HepG2 (cell line): ENCODE measurements around the gene SLC25A20. TPM values are rescaled to one million over a fixed set of nuclear protein-coding genes. Genes with fewer than 3 reads are reported as not detected.
"Not testable (repeated sequence)": the region's sequence is repeated elsewhere in the genome, so short reads cannot be mapped to it uniquely, and the experiment has no call there.

Experiments used
- ATAC-seq: fragments of 200-7000 bp; cut with Tn5 transposase; 3 replicates; pipeline ENCODE4 v1.9.1; 2020; ENCODE audit warnings: mild to moderate bottlenecking, moderate library complexity
- BruUV-seq: library from RNA; stranded (reverse); fragments of 400-500 nt; replicated peaks from 2 replicates; lab custom pipeline; 2021; lab: Mats Ljungman, UMichigan
- CTCF ChIA-PET: fragments of 300-600 bp; formaldehyde crosslinking; extraction: SDS; loops from one replicate; lab custom pipeline; 2021; ENCODE audit warnings: low total read pairs, inconsistent platforms, low intra/inter-chr PET ratio; lab: Yijun Ruan, JAX
- POLR2A ChIA-PET: fragments of 350-600 bp; sonication (Branson Sonifier 250); formaldehyde crosslinking; loops from one replicate; lab custom pipeline; 2020; ENCODE audit warnings: antibody characterized with exemption, inconsistent platforms; lab: Yijun Ruan, JAX
- DNase-seq: peaks from one replicate; pipeline ENCODE4 v3.0.0-alpha.2; 2015; ENCODE audit warnings: low spot score
- FAIRE-seq: peaks from 3 replicates; lab custom pipeline; 2011; peaks lifted over from hg19 to GRCh38; lab: Jason Lieb, UNC
- H2AFZ ChIP-seq: one replicate; pipeline ENCODE4 v1.6.1; 2011; ENCODE audit warnings: low read length, inconsistent platforms
- H3K27ac ChIP-seq: fragments of 300-600 bp; 3 replicates; pipeline ENCODE4 v1.8.0; 2011; ENCODE audit warnings: mixed run types, mild to moderate bottlenecking, mixed read lengths, low read length, inconsistent platforms; ENCODE audit not compliant: insufficient read depth; ENCODE audit errors: extremely low read length
- H3K27me3 ChIP-seq, 2 experiments: fragments of 200-600 bp in 1 of 2; 2 replicates in 1 of 2; 3 replicates in 1 of 2; pipeline versions ENCODE4 v1.6.0 to v1.8.0; 2011; ENCODE audit warnings: low read length in 2 of 2, mild to moderate bottlenecking in 2 of 2, moderate library complexity in 2 of 2, inconsistent platforms in 1 of 2; ENCODE audit not compliant: insufficient read depth in 2 of 2, control insufficient read depth in 1 of 2
- H3K36me3 ChIP-seq, 2 experiments: fragments of 200-600 bp in 1 of 2; replicated peaks in 1 of 2; 2 replicates in 1 of 2; 3 replicates in 1 of 2; pipeline versions ENCODE4 v1.5.1 to v1.8.0; 2011; ENCODE audit warnings: low read length in 2 of 2, inconsistent platforms in 1 of 2; ENCODE audit not compliant: insufficient read depth in 2 of 2, control insufficient read depth in 1 of 2
- H3K4me1 ChIP-seq: 2 replicates; pipeline ENCODE4 v1.5.1; 2012; ENCODE audit warnings: low read length, inconsistent platforms; ENCODE audit not compliant: insufficient read depth
- H3K4me2 ChIP-seq: 2 replicates; pipeline ENCODE4 v1.6.0; 2011; ENCODE audit warnings: low read depth, low read length, inconsistent platforms
- H3K4me3 ChIP-seq, 3 experiments: fragments of 200-600 bp in 1 of 3; sonication (generic), shearing (Covaris generic) in 1 of 3; replicated peaks in 1 of 3; 2 replicates each; pipeline ENCODE4 v1.5.1; 2011 to 2016; ENCODE audit warnings: low read length in 3 of 3, inconsistent platforms in 2 of 3, low read depth in 2 of 3, mild to moderate bottlenecking in 2 of 3, control low read depth in 1 of 3, mixed read lengths in 1 of 3; ENCODE audit not compliant: insufficient read depth in 1 of 3
- H3K79me2 ChIP-seq: one replicate; pipeline ENCODE4 v1.6.1; 2011; ENCODE audit warnings: low read length, inconsistent platforms; ENCODE audit not compliant: insufficient read depth
- H3K9ac ChIP-seq: 2 replicates; pipeline ENCODE4 v1.6.0; 2011; ENCODE audit warnings: mild to moderate bottlenecking, low read depth, low read length, inconsistent platforms; ENCODE audit not compliant: insufficient read depth
- H3K9me3 ChIP-seq: 2 replicates; pipeline ENCODE4 v1.5.1; 2012; ENCODE audit warnings: mild to moderate bottlenecking, low read length
- H4K20me1 ChIP-seq: 2 replicates; pipeline ENCODE4 v1.6.0; 2011; ENCODE audit warnings: inconsistent platforms, mild to moderate bottlenecking, low read length, moderate library complexity; ENCODE audit not compliant: insufficient read depth
- AFF4 ChIP-seq: sonication (generic); formaldehyde crosslinking; IDR thresholded peaks from 2 replicates; pipeline ENCODE4 v1.4.0; 2020; ENCODE audit warnings: missing genetic modification reagents
- MXI1 ChIP-seq: IDR thresholded peaks from 3 replicates; pipeline ENCODE4 v1.6.1; 2012; ENCODE audit warnings: low read depth, low read length, inconsistent platforms, borderline replicate concordance
- ZNF12 ChIP-seq: sonication (generic); formaldehyde crosslinking; IDR thresholded peaks from 2 replicates; pipeline ENCODE4 v1.5.0; 2020; ENCODE audit warnings: missing genetic modification reagents
- ZNF788 ChIP-seq: sonication (generic); formaldehyde crosslinking; IDR thresholded peaks from 2 replicates; pipeline ENCODE4 v1.5.0; 2020; ENCODE audit warnings: mild to moderate bottlenecking, missing genetic modification reagents, borderline replicate concordance
- WGBS: methylation state at CpG from one replicate; pipeline ENCODE4 v1.1.6; 2017; ENCODE audit warnings: low lambda C conversion rate; 5-methylcytosine and 5-hydroxymethylcytosine counted together
- in situ Hi-C: cut with HindIII; loops from 2 replicates; pipeline ENCODE4 v1.10.0; 2017; ENCODE audit warnings: low pct_unique_long_range_greater_than_20kb; ENCODE audit not compliant: extremely low pct_ligation_motif_present
- intact Hi-C: fragments of 100-400 bp; cut with micrococcal nuclease; formaldehyde crosslinking; loops from one replicate; pipeline ENCODE4 v1.10.0; 2022; ENCODE audit not compliant: unreplicated experiment
- polyA plus RNA-seq, 8 experiments: library from polyadenylated mRNA; depleted of rRNA in 3 of 8; stranded (reverse) in 7 of 8; unstranded in 1 of 8; fragments of >200 nt; fragmentation: Illumina TruSeq in 4 of 8; extraction: Trizol in 4 of 8; gene quantifications; 2 replicates each; pipeline versions ENCODE4 v1.2.1 to v1.2.3, GENCODE V29; 2011 to 2016; ENCODE audit warnings: low read depth in 4 of 8, missing spikeins in 1 of 8, mixed read lengths in 1 of 8; ENCODE audit not compliant: insufficient read depth in 1 of 8
- total RNA-seq, 5 experiments: library from RNA; depleted of rRNA; stranded (reverse); fragments of >200 nt; fragmentation: Illumina TruSeq; extraction: Trizol; gene quantifications; 2 replicates each; pipeline ENCODE4 v1.2.3, GENCODE V29; 2016; ENCODE audit warnings: low read depth in 1 of 5

The SLC25A20 gene
- total and polyA plus RNA-seq, 2 of the 13 experiments (the other 11 are each of a cell fraction or from before 2014, with no cell fraction given), result 21.1 to 26.6 TPM

GRCh38 chr3:48830715-48831114 lies 68.0 kb downstream of the SLC25A20 start (continued):
- TF ChIP-seq AFF4 (CRISPR knock-in tag) (no peak), ZNF12 (no peak), MXI1 (no peak), ZNF788 (CRISPR knock-in tag) (no peak)

GRCh38 chr3:48829525-48829924 lies 69.2 kb downstream of the SLC25A20 start:
- H3K27me3 ChIP-seq, H4K20me1 ChIP-seq, H3K4me3 ChIP-seq, H3K9ac ChIP-seq, DNase-seq, in situ Hi-C loops, CTCF ChIA-PET, H2AFZ ChIP-seq, POLR2A ChIA-PET, H3K4me1 ChIP-seq, H3K27ac ChIP-seq, H3K9me3 ChIP-seq, FAIRE-seq, intact Hi-C loops, ATAC-seq, H3K4me2 ChIP-seq, BruUV-seq, H3K79me2 ChIP-seq, H3K36me3 ChIP-seq: not testable (repeated sequence)
- 95% methylated on average over 11 of the region's 11 CpGs for WGBS

GRCh38 chr3:48827874-48828273 lies 70.8 kb downstream of the SLC25A20 start:
- H3K27me3 ChIP-seq, in situ Hi-C loops, CTCF ChIA-PET, H3K27ac ChIP-seq, H2AFZ ChIP-seq, H3K9me3 ChIP-seq, DNase-seq, intact Hi-C loops, H3K4me1 ChIP-seq, H3K36me3 ChIP-seq, H3K4me3 ChIP-seq, H3K9ac ChIP-seq, H3K79me2 ChIP-seq, BruUV-seq, FAIRE-seq, H4K20me1 ChIP-seq, POLR2A ChIA-PET, ATAC-seq, H3K4me2 ChIP-seq: not testable (repeated sequence)
- 95% methylated on average over 10 of the region's 10 CpGs for WGBS
